HL-60 (cell line): Measurements from ENCODE around the gene PHRF1.

ENCODE experiments used
- DNase-seq, 2 experiments: peaks; one replicate each; pipeline ENCODE4 v3.0.0-alpha.2; 2010 to 2020; ENCODE audit warnings: low read depth in 1 of 2, low spot score in 1 of 2
- H3K27ac ChIP-seq: fragments of 250-450 bp; sonication (Bioruptor Pico); replicated peaks from 2 replicates; pipeline ENCODE4 v1.5.1; 2020; ENCODE audit warnings: mild to moderate bottlenecking, moderate library complexity
- H3K27me3 ChIP-seq: fragments of 250-450 bp; sonication (Bioruptor Pico); 2 replicates; pipeline ENCODE4 v1.5.1; 2021; ENCODE audit warnings: mild to moderate bottlenecking, moderate library complexity; ENCODE audit not compliant: insufficient read depth, poor library complexity, severe bottlenecking
- H3K4me3 ChIP-seq: replicated peaks from 2 replicates; pipeline ENCODE4 v1.5.1; 2011; ENCODE audit warnings: mild to moderate bottlenecking, control low read depth, low read length; ENCODE audit not compliant: insufficient read depth
- CTCF ChIP-seq: IDR thresholded peaks from one replicate; pipeline ENCODE4 v1.5.1; 2011; ENCODE audit warnings: low read length, control low read depth, inconsistent platforms; ENCODE audit not compliant: insufficient read depth
- GABPA ChIP-seq: IDR thresholded peaks from 2 replicates; pipeline ENCODE4 v1.6.1; 2012; ENCODE audit warnings: low read depth
- POLR2AphosphoS5 ChIP-seq: IDR thresholded peaks from 2 replicates; pipeline ENCODE4 v1.6.1; 2012; ENCODE audit warnings: low read depth
- REST ChIP-seq: IDR thresholded peaks from 2 replicates; pipeline ENCODE4 v1.6.1; 2012; ENCODE audit warnings: low read depth; ENCODE audit not compliant: insufficient replicate concordance
- SPI1 ChIP-seq: IDR thresholded peaks from 2 replicates; pipeline ENCODE4 v1.6.1; 2012; ENCODE audit warnings: low read depth, mild to moderate bottlenecking, borderline replicate concordance

PHRF1 gene

GRCh38 chr11:609341-609811, 33.1 kb downstream of the PHRF1 start:
- Histone ChIP-seq H3K27ac (no peak overlapping the region), H3K27me3 (no peaks in the 10 kb centered on the region), H3K4me3 (no peak overlapping the region)
- no peak for DNase-seq
- TF ChIP-seq GABPA (no peak), REST (no peak), POLR2AphosphoS5 (no peak), SPI1 (no peak), CTCF (no peak)

GRCh38 chr11:610146-610801, 34.0 kb downstream of the PHRF1 start:
- Histone ChIP-seq H3K4me3 (no peak overlapping the region), H3K27me3 (no peaks in the 10 kb centered on the region), H3K27ac (no peak overlapping the region)
- TF ChIP-seq CTCF (no peak), GABPA (no peak), POLR2AphosphoS5 (no peak), SPI1 (no peak), REST (no peak)
- no peak for DNase-seq

- Histone ChIP-seq H3K27me3 (no peaks in the 10 kb centered on the region), H3K27ac (no peak overlapping the region), H3K4me3 (no peak overlapping the region)
- DNase-seq: no peak
- TF ChIP-seq GABPA (no peak), POLR2AphosphoS5 (0 out of 2 replicates have a peak, but pooled peaks have one; percentile 0)
These were observed 35.0 kb downstream of the PHRF1 start for GRCh38 chr11:611001-611996.

GRCh38 chr11:612201-612960, 36.1 kb downstream of the PHRF1 start:
- H3K27ac ChIP-seq: no peak overlapping the region
- TF ChIP-seq GABPA: no peak
- TF ChIP-seq CTCF: peak; percentile 53
- DNase-seq: peak in 1 of 2 experiments; percentile 37
- H3K27me3 ChIP-seq: no peaks in the 10 kb centered on the region
- H3K4me3 ChIP-seq: no peak overlapping the region
